ENCODE results near the gene SLC22A4. TPM values are rescaled to one million over a fixed set of nuclear protein-coding genes. Genes with fewer than 3 reads are reported as not detected.
A peak's percentile ranks its signal among the peaks of the same experiment; 100 is the strongest.

Gene SLC22A4
- total and polyA plus RNA-seq, 2 donors (not counting 1 experiment from before 2014, with no cell fraction given) = 0.18 TPM; not detected in 1

DNA sequence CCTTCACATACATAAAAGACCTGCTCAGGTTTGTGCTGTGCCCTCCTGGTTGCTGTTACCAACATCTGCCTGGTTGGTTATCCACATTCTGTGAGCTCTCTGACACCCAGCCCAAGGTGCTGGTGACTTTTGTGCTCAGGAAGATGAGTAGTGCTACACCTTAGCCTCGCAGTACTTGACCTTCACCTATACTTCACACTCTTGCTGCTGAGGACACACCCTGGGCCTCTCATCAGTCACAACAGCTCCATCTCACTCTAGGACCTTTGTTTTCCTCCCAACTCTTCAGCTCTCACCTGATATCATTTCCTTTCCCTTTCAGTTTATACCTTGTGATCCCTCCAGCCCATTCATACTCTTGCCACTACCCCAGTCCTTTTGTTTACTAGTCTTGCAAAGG lies 64.6 kb downstream of the SLC22A4 start:
- Mint-ChIP-seq H3K4me1 (peaks cover 15% of the 10 kb centered on the region), H3K4me3 (no peak overlapping the region), H3K27ac (no peak overlapping the region), H3K9me3 (ENCODE audit: insufficient read depth) (no peaks in the 10 kb centered on the region), H3K27me3 (no peaks in the 10 kb centered on the region)
- Histone ChIP-seq H3K4me2 (replicated peaks; ENCODE audit: low read depth, low read length, poor library complexity, severe bottlenecking) (peak overlapping the region; percentile 46), H2AFZ (ENCODE audit: insufficient read depth, low read depth, low read length, poor library complexity, severe bottlenecking) (no peak overlapping the region), H3K79me2 (ENCODE audit: control insufficient read depth, insufficient read depth, low read length) (no peaks in the 10 kb centered on the region), H3K4me1 (ENCODE audit: control insufficient read depth in 2 of 2, insufficient read depth in 2 of 2, low read length in 2 of 2) (peaks cover 33 to 39% of the 10 kb centered on the region in 2 donors), H3K4me3 (ENCODE audit: control extremely low read depth in 1 of 5, extremely low read depth in 1 of 5, insufficient read depth in 1 of 5, low read depth in 2 of 5, low read length in 4 of 5) (no peak overlapping the region), H3K9ac (ENCODE audit: low read length) (peak overlapping the region; percentile 17), H3K9me3 (ENCODE audit: control extremely low read depth in 1 of 3, control insufficient read depth in 2 of 3, insufficient read depth in 1 of 3, low read length in 2 of 3) (no peaks in the 10 kb centered on the region), H3K27ac (ENCODE audit: low read length in 2 of 2) (peak overlapping the region; percentile 14 to 76), H4K20me1 (ENCODE audit: control insufficient read depth, insufficient read depth, low read length, poor library complexity, severe bottlenecking) (no peaks in the 10 kb centered on the region), H3K36me3 (replicated peaks in 1 of 2; ENCODE audit: control extremely low read depth in 1 of 2, control insufficient read depth in 1 of 2, extremely low read depth in 1 of 2, insufficient read depth in 2 of 2, low read length in 1 of 2) (no peaks in the 10 kb centered on the region), H3K27me3 (replicated peaks in 1 of 4; ENCODE audit: control extremely low read depth in 1 of 4, control insufficient read depth in 3 of 4, insufficient read depth in 4 of 4, low read length in 3 of 4) (no peaks in the 10 kb centered on the region)
- 100% methylated on average over 1 of the region's 1 CpG for WGBS (ENCODE audit: insufficient coverage)
- POLR2A ChIA-PET = interaction anchor here (1.5 kb wide), 1 partner anchor 10 kb away, joined by 8 read pairs; the partner anchor contains the start of gene SLC22A5
- TF ChIP-seq, protein P1, sequence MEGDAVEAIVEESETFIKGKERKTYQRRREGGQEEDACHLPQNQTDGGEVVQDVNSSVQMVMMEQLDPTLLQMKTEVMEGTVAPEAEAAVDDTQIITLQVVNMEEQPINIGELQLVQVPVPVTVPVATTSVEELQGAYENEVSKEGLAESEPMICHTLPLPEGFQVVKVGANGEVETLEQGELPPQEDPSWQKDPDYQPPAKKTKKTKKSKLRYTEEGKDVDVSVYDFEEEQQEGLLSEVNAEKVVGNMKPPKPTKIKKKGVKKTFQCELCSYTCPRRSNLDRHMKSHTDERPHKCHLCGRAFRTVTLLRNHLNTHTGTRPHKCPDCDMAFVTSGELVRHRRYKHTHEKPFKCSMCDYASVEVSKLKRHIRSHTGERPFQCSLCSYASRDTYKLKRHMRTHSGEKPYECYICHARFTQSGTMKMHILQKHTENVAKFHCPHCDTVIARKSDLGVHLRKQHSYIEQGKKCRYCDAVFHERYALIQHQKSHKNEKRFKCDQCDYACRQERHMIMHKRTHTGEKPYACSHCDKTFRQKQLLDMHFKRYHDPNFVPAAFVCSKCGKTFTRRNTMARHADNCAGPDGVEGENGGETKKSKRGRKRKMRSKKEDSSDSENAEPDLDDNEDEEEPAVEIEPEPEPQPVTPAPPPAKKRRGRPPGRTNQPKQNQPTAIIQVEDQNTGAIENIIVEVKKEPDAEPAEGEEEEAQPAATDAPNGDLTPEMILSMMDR (IDR thresholded peaks at IDR 0.05) = no peak
- no peak for TF ChIP-seq EZH2 (IDR thresholded peaks at IDR 0.05; ENCODE audit: borderline replicate concordance, insufficient read depth, low read depth, low read length, poor library complexity, severe bottlenecking)
- ATAC-seq (ENCODE audit: low read depth) (no peak), DNase-seq (no peak)
- intact Hi-C loops (cut with micrococcal nuclease) = loop anchor here (1.0 kb wide), 1 partner anchor 11 kb away; the partner anchor contains the start of gene SLC22A5
- CTCF ChIA-PET = interaction anchor here (0.9 to 2.2 kb wide), 6 partner anchors 11 to 142 kb away, joined by 3 to 8 read pairs (median 6); partner anchors contain the start of genes SLC22A4 and SLC22A5

DNA sequence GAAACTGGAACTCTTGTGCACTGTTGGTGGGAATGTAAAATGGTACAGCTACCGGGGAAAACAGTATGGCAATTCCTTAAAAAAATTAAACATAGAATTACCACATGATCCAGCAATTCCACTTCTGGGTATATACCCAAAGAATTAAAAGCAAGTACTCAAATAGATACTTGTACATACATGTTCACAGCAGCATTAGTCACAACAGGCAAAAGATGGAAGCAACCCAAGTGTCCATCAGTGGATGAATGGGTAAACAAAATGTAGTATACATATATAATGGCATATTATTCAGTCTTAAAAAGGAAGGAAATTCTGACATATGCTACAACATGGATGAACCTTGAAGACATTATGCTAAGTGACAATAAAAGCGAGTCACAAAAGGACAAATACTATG lies 67.9 kb downstream of the SLC22A4 start:
- no peak overlapping the region for H3K4me3 ChIP-seq (ENCODE audit: control extremely low read depth in 1 of 5, extremely low read depth in 1 of 5, insufficient read depth in 1 of 5, low read depth in 2 of 5, low read length in 4 of 5)
- no peak overlapping the region for H3K27ac Mint-ChIP-seq
- H3K9me3 Mint-ChIP-seq (ENCODE audit: insufficient read depth) = no peaks in the 10 kb centered on the region
- no peak overlapping the region for H3K4me2 ChIP-seq (replicated peaks; ENCODE audit: low read depth, low read length, poor library complexity, severe bottlenecking)
- ATAC-seq (ENCODE audit: low read depth) = no peak
- H3K27me3 Mint-ChIP-seq = no peaks in the 10 kb centered on the region
- H2AFZ ChIP-seq (ENCODE audit: insufficient read depth, low read depth, low read length, poor library complexity, severe bottlenecking) = no peak overlapping the region
- H4K20me1 ChIP-seq (ENCODE audit: control insufficient read depth, insufficient read depth, low read length, poor library complexity, severe bottlenecking) = no peaks in the 10 kb centered on the region
- H3K79me2 ChIP-seq (ENCODE audit: control insufficient read depth, insufficient read depth, low read length) = no peaks in the 10 kb centered on the region
- no peak for DNase-seq
- intact Hi-C loops (cut with micrococcal nuclease) = no loop called here
- WGBS (ENCODE audit: insufficient coverage) = 83% methylated on average over 1 of the region's 2 CpGs
- H3K9ac ChIP-seq (ENCODE audit: low read length) = no peak overlapping the region
- no peaks in the 10 kb centered on the region for H3K36me3 ChIP-seq (replicated peaks in 1 of 2; ENCODE audit: control extremely low read depth in 1 of 2, control insufficient read depth in 1 of 2, extremely low read depth in 1 of 2, insufficient read depth in 2 of 2, low read length in 1 of 2)
- no peak for TF ChIP-seq EZH2 (IDR thresholded peaks at IDR 0.05; ENCODE audit: borderline replicate concordance, insufficient read depth, low read depth, low read length, poor library complexity, severe bottlenecking)
- TF ChIP-seq, protein P1 (IDR thresholded peaks at IDR 0.05) = no peak
- H3K4me1 Mint-ChIP-seq = no peaks in the 10 kb centered on the region
- H3K4me1 ChIP-seq (ENCODE audit: control insufficient read depth in 2 of 2, insufficient read depth in 2 of 2, low read length in 2 of 2) = peaks cover 18% of the 10 kb centered on the region in 2 donors
- POLR2A ChIA-PET = no interaction called here
- CTCF ChIA-PET = no interaction called here
- no peaks in the 10 kb centered on the region for H3K27me3 ChIP-seq (replicated peaks in 1 of 4; ENCODE audit: control extremely low read depth in 1 of 4, control insufficient read depth in 3 of 4, insufficient read depth in 4 of 4, low read length in 3 of 4)
- no peak overlapping the region for H3K4me3 Mint-ChIP-seq
- H3K9me3 ChIP-seq (ENCODE audit: control extremely low read depth in 1 of 3, control insufficient read depth in 2 of 3, insufficient read depth in 1 of 3, low read length in 2 of 3) = no peaks in the 10 kb centered on the region
- H3K27ac ChIP-seq (ENCODE audit: low read length in 2 of 2) = no peak overlapping the region
